RWPE1 (cell line): ENCODE measurements around the gene CNTN5.

Experiments used
- CTCF ChIA-PET: fragments of 350-600 bp; sonication (Branson Sonifier 250); formaldehyde crosslinking; extraction: SDS; loops from one replicate; lab custom pipeline; 2021; lab: Yijun Ruan, JAX
- POLR2A ChIA-PET: fragments of 400-600 bp; formaldehyde crosslinking; extraction: SDS; loops from one replicate; lab custom pipeline; 2020; ENCODE audit warnings: antibody characterized with exemption; ENCODE audit not compliant: low non-redundant PET; lab: Yijun Ruan, JAX
- DNase-seq: peaks from one replicate; pipeline ENCODE4 v3.0.0; 2012; ENCODE audit warnings: low spot score
- H3K27ac ChIP-seq: fragments of 450-650 bp; 2 replicates; pipeline ENCODE4 v1.5.1; 2017
- TF ChIP-seq, protein P1 (sequence below): fragments of 450-650 bp; conservative IDR thresholded peaks from 2 replicates; pipeline ENCODE4 v1.5.1; 2017; ENCODE audit warnings: low read depth, mild to moderate bottlenecking

The CNTN5 gene

GRCh38 chr11:99630629-99631028 is 609.9 kb downstream of the CNTN5 start:
- POLR2A ChIA-PET = no interaction called here
- CTCF ChIA-PET = no interaction called here
- no peak overlapping the region for H3K27ac ChIP-seq
- TF ChIP-seq, protein P1, sequence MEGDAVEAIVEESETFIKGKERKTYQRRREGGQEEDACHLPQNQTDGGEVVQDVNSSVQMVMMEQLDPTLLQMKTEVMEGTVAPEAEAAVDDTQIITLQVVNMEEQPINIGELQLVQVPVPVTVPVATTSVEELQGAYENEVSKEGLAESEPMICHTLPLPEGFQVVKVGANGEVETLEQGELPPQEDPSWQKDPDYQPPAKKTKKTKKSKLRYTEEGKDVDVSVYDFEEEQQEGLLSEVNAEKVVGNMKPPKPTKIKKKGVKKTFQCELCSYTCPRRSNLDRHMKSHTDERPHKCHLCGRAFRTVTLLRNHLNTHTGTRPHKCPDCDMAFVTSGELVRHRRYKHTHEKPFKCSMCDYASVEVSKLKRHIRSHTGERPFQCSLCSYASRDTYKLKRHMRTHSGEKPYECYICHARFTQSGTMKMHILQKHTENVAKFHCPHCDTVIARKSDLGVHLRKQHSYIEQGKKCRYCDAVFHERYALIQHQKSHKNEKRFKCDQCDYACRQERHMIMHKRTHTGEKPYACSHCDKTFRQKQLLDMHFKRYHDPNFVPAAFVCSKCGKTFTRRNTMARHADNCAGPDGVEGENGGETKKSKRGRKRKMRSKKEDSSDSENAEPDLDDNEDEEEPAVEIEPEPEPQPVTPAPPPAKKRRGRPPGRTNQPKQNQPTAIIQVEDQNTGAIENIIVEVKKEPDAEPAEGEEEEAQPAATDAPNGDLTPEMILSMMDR = no peak
- DNase-seq = no peak

DNA sequence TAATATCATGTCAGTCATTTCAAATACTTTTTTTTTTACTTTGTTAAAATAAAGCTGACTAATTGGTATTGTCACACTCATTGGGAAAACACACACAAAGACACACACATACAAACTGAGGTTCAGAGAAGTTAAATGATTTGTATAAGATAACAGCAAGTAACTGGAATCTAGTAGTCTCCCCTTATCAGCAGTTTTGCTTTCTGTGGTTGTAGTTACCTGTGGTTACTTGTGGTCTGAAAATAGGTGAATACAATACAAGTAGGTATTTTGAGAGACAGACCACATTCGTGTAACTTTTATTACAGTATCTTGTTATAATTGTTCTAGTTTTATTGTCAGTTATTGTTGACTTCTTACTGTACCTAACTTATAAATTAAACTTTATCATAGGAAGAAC is 610.9 kb downstream of the CNTN5 start:
- ChIA-PET POLR2A (no interaction called here), CTCF (no interaction called here)
- H3K27ac ChIP-seq = no peak overlapping the region
- TF ChIP-seq, protein P1 = no peak
- DNase-seq = no peak

DNA sequence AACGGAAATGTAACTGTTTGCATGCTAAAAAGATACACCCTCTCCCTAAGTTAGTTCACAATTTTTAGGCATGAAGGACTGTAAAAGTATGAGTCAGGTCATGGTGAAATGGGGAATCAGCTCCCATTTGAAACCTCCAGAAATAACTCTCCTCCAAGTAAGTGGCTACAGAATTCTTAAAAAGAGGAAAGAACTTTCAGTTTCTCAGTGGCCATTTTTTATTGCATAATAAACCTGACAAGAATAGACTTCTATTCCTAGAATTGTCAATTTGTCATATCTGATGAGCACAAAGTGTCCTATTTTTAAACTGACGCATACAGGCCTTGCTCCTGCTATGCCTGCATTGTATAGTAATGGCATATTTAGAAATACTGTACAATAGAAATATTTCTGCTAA is 612.2 kb downstream of the CNTN5 start:
- TF ChIP-seq, protein P1 = no peak
- CTCF ChIA-PET = no interaction called here
- H3K27ac ChIP-seq = no peak overlapping the region
- no peak for DNase-seq
- POLR2A ChIA-PET = no interaction called here

DNA sequence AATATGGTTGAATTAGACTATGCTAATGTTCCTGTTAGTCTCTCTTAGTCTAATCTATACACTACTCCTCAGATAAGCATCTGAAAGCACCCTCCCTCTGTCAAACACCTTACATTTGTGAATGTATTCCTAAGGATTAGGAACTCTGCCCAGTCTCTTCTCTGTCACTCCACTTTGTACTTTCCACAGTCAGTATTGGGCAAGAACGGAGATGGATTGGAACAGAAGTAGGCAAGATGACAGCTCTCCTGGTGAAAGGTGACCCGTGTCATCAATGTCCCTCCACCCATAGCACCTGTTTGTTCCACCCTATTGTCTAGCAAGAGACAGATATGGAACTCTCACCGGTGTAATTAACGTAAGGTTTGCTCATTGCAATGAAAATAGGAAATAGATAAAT is 613.8 kb downstream of the CNTN5 start:
- ChIA-PET CTCF (no interaction called here), POLR2A (no interaction called here)
- DNase-seq = no peak
- H3K27ac ChIP-seq = no peak overlapping the region
- TF ChIP-seq, protein P1 = no peak

- CTCF ChIA-PET = no interaction called here
- POLR2A ChIA-PET = no interaction called here
- DNase-seq = no peak
- no peak overlapping the region for H3K27ac ChIP-seq
- TF ChIP-seq, protein P1 = no peak
Observed at GRCh38 chr11:99638073-99638553, 617.4 kb downstream of the CNTN5 start.

- ChIA-PET POLR2A (no interaction called here), CTCF (no interaction called here)
- no peak for DNase-seq
- TF ChIP-seq, protein P1 = no peak
- no peak overlapping the region for H3K27ac ChIP-seq
Observed at GRCh38 chr11:99640671-99641070, 619.9 kb downstream of the CNTN5 start.

- TF ChIP-seq, protein P1 = no peak
- no peak for DNase-seq
- ChIA-PET CTCF (no interaction called here), POLR2A (no interaction called here)
- no peak overlapping the region for H3K27ac ChIP-seq
Observed at GRCh38 chr11:99645934-99646333, 625.2 kb downstream of the CNTN5 start.
